ENCODE data around the gene NUDT11.
"Not testable (repeated sequence)": the region's sequence is repeated elsewhere in the genome, so short reads cannot be mapped to it uniquely, and the experiment has no call there.

The NUDT11 gene

DNA sequence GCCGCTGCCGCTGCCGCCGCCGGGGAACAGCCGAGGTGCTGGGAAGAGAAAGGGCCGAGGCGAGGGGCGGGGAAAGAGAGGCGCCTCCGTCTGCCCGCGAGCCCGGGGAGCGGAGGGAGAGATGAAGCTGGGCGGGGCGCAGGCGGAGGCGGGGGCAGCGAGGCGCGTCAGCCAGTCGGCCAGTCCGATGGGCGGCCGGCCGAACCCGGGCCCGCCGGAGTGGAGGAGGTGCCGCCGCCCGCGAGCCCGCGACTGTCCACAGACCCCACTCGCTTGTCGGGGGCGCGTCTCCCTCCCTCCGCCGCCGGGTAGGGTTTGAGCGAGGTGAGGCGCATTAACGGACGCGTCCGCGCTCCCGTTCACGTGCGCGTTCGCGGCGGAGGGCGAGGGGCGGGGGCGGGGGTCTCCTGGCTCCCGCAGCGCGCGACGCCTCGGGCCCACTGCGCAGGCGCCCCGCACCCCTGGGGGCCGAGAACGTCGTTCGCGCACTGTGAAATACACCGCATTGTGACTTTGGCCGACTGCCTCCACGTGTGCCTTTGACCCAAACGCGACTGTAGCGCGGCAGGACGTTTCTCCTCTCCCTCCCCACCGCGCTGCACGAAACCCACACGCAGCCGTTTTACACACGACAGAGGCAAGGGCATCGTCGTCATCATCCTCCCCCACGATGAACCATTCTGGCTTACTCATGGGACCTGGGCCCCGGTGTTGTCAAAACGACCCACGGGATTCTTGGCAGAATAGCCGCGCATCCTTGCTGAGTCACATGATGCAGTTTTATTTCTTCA is at the start of gene NUDT11:
TSS of gene NUDT11 (minus strand) at position 92 of the 791 bp plus-strand sequence. CDS start 148 bp downstream, outside the sequence.
- DNase-seq, result no peak

DNA sequence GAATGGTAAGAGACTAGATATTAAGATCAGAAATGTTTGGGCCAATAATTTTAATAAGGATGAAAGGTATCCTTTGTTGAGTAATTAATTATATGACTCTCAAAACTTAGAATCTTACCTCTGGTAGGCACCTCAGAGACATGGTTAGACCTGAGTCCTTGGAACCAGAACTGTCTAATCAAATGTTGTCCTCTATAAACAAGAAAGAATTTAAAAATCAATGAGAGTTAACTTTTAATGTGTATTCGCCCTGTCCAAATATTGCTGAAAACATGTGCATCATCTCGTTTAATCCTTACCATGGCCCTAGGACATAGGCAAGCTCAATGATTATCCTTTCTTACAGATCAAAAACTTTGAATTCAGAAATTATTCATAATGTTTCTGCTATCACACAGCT is 24.0 kb upstream of the NUDT11 start:
- no peak for DNase-seq

DNA sequence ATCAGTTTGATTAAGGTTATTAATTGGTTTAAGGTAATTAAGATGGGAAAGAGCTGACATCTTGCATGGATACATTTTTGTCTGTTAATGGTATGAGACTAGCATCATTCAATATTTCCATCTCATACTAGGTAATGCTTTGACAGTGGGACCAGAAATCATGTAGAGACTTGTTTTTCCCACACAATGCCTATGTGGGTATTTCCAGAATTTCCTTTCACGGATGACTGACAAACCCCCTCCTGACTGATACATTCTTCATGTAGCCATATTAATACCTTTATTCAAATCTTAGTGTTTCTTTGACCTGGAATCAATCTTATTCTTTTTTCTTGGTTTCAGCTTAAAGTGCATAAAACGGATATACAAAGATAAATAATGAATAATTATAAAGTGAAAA is 22.7 kb upstream of the NUDT11 start:
- DNase-seq, result not testable (repeated sequence)

DNA sequence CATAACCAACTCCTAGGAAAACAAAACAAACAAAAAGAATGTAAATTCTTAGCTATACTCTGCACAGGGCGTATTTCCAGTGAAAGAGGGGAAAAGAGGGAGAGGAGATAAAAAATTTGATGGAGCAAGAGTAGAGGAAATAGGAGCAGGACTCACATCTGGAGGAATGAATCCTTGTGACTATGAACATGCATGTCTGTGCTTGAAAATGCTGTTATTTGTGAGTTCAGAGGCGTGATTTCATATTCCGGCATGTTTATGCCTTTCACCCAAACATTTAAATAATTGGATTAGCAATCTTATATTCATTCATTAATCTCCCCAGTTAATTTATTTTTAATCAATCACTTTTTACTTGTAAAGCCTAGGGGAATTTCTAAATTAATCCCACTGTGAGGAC is 11.2 kb upstream of the NUDT11 start:
- DNase-seq, result no peak

DNA sequence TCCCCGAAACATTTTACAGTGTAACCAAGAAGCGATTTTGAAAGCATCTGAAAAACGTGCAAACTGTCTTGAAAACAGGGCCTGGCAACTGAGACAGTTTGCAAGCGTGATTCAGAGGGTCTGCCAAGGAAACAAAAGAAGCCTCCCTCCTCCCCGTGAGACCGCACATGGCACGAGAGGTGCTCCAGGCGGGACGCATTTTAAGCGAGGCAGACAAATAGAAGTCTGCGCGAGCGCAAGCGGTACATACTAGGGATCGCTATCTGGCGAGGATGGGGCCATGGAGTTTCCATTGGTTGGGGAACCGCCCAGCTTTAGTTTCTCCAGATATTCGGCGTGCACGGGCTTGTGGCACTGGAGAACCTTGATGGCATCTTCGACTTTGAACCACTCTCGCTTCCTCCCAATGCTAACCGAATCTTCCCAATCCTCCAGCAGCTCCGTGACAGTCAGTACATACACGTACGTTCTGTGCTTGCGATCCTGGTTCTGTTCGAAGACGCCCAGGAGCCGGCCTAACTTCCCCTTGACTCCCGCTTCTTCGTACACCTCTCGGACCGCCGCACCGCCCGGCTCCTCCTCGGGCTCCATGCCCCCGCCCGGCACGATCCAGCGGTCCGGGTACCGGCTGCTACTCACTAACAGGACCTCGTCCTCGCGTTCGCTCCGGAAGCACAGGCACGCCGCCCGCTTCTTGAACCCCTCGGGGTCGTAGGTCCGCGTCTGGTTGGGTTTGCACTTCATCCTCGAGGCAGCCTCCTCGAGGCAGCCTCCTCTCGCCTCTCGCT is 497 bp downstream of the NUDT11 start:
- not testable (repeated sequence) for DNase-seq

DNA sequence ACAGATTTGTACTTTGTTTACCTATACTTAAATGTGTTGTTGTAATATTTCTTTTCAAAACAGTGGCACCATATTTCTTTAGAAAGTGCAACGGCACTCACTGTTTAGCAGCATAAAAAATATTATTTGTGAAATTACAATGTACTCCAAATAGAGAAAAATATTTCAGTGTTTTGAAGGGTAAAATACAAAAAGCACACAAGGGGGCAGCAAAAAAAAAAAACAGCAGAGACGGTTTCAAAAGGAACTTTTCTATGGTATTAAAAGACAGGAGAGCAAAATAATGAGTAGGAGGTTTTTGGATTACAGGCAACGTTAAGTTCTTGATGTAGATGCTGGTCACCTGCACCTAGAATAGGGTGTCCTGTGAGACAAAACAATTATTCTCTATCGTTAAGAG is 2.0 kb downstream of the NUDT11 start:
- DNase-seq, result no peak

DNA sequence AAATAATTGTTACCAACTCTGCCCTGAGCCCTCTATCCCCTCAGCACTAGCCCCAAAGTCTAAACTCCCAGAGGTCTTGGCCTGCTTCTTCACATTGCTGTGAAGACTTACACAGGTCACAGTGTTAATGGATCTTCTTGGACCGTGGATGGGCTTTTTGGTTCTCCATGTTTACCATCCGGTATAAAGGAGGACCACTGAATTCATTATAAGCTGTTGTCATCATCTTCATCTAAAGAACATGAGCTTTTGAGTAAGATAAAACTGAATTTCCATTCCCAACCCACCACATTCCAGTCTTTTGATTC is 8.5 kb downstream of the NUDT11 start:
- no peak for DNase-seq

DNA sequence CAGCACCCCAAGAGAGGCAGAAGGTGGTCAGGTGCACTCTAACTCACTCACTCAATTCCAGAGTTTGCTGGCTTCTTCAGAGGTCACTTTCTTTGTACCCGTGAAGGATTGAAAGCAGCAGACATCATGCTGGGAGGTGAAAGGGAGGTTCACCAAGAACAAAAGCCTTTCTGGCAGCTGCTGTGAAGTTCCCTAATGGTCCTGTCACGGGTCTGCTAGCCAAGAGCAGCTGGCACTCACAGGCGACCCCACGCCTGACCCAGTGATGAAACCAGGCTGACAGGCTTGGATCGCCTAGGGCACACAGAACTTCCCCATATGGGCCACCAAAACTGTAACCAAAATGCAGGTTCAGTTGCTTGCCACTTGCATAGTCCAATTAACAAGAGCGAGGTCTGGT is 11.8 kb downstream of the NUDT11 start:
- DNase-seq, result no peak

DNA sequence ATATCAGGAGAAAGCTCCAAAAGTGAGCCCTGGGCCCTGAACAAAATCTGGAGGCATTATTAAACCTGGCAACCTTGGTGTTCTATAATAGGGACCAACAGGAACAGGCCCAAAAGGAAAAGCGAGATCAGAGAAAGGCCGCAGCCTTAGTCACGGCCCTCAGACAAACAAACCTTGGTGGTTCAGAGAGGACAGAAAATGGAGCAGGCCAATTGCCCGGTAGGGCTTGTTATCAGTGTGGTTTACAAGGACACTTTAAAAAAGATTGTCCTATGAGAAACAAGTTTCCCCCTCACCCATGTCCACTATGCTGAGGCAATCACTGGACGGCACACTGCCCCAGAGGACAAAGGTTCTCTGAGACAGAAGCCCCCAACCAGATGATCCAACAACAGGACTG is 14.0 kb downstream of the NUDT11 start:
- not testable (repeated sequence) for DNase-seq

DNA sequence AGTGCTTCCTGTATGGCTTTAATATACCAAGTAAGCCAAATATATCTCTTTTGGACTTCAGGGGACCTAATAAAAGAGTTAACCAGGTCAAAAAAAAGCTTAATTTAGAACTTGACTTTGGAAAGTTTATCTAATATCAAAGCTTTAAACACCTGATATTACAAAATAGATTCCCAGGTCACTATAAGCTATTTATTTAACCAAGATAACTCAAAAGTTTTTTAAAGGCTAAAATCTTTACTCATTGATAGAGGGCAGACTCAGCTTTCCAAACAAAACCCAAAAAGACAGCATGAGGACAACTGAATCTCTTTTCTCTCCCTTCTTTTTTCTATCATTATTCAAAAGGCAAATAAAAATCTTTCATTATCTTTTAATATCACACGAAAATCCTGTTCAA is 19.5 kb downstream of the NUDT11 start:
- DNase-seq, result no peak

DNA sequence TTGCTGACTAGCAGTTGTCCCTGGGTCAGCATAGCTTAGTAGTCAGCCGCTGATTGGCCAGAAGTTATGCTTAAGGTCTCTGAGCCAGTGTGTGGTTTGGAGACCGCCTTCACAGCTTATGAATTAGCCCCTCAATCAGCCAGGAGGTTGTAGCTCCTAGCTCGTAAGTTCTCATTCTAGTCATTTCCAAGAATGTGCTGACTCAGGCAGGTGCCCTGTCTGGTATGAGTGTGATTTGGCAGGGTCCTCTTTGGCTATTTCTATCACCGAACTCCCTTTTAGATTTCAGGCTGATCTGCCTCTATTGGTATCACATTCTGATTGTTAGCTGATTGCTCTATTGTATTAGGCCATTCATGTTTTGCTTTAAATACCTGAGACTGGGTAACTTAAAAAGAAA is 33.1 kb downstream of the NUDT11 start:
- no peak for DNase-seq

DNA sequence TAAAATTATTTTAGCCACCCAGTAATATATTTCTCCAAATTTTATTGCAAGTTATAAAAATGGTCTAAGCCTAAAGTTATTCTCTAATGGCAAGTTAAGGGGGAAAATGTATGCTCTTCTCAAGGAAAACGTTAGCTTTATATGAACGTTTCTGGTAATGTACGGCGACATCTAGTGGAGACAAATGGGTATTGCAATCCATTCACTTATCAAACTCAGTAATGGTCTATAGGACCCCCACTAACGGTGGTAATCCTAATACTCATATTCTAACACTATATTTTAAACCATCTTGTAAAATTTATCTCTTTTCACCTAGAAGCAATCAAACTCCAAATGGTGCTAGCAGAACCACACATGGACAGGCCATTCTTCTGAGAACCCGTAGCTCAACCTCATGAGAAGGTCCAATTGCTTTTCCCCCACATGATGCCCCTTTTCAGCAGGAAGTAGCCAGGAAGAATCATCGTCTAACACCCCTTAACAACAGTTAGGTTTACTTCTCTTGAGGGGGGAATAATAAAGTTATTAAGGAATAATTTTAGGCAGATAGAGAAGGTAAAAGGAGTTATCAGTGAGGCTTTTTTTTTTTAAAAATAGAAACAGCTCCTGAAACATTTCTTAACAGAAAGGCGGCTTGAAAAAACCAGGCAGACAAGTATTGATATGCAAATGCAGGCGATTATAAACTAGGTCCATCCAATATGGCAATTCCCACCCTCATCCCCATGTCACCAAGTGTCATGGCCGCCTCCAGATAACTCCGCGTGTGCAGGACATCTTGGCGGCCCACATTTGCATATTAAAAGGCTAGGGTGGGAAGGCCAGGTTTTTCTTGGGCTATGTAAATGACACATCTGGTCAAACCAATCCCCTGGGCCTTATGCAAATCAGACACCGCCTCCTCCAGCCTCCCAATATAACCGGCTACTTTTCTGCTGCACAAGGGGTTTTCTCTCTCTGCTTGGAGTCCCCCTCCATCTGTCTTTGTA is 35.0 kb downstream of the NUDT11 start:
- DNase-seq, result no peak

DNA sequence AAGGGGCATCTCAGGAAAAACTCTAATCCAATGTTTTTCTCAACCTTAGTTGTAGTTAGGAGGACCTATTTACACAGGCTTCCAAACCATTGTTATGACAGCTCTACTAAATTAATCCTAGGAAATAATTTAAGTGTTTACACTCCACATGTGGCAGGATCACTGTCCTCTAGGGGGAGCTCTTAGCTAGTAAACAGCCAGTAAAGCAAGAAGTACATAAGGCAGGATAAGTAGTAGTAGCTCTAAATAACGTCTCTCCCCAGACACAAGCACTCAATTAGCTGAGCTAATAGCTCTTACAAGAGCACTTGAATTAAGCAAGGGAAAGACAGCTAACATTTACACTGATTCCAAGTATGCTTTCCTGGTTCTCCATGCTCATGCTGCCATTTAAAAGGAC is 37.3 kb downstream of the NUDT11 start:
- no peak for DNase-seq

DNA sequence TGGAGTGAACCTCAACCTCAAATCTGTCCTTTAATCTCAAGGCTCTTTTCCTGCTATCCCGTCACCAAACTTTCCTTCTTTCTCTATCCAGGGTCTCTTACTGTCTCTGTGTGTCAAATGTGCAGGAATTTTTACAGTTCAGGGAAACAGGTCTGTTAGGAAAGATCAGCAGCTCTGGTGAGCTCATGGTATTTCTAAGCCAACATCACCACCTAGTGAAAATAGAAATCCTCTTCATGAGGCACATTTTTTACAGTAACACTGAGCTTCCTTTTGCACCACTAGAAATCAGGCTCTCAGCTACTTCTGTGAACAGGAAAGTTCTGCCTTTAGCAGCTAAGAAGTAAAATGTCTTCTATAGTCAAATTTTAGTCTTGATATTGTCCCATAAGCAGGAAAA is 39.6 kb downstream of the NUDT11 start:
- DNase-seq, result no peak

DNA sequence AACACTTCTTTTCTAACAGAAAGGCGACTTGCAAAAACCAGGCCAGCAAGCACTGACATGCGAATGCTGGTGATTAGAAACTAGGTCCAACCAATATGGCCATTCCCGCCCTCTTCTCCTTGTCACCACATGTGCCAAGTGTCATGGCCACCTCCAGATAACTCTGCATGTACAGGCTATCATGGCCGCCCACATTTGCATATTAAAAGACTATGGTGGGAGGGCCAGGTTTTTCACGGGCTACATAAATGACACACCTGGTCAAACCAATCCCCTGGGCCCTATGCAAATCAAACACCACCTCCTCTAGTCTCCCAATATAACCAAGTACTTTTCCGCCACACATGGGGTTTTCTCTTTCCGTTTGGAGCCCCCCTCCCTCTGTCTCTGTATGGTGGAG is 40.1 kb downstream of the NUDT11 start:
- no peak for DNase-seq

DNA sequence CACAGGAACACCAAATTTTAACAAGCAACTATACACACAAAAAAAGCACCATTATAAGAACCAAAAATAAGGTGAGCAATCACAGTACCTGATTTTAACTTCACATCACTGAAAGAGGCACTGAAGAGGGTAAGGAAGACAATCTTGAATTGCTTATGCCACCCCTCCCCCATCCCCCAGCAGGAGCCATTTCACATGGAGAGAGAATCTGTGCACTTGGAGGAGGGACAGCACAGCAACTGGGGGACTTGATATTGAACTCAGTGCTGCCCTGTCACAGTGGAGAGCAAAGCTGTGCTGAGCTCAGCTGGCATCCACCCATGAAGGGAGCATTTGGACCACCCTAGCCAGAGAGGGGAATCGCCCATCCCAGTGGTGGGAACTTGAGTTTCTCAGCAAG is 56.0 kb downstream of the NUDT11 start:
- no peak for DNase-seq
